ENCODE results near the gene ANAPC7. TPM values are rescaled to one million over a fixed set of nuclear protein-coding genes. Genes with fewer than 3 reads are reported as not detected.
"Not testable (repeated sequence)": the region's sequence is repeated elsewhere in the genome, so short reads cannot be mapped to it uniquely, and the experiment has no call there.

Gene ANAPC7
- polyA plus RNA-seq, 1 donor = 57.0 TPM

DNA sequence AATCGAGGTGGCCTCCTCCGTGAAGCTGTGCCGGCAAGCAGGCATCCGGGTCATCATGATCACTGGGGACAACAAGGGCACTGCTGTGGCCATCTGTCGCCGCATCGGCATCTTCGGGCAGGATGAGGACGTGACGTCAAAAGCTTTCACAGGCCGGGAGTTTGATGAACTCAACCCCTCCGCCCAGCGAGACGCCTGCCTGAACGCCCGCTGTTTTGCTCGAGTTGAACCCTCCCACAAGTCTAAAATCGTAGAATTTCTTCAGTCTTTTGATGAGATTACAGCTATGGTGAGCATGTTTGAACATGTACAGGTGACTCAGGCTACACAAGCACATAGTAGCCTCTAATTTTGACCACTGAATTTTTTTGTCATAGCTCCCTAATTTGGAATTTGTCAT is 62.8 kb downstream of the ANAPC7 start:
- H3K36me3 ChIP-seq (ENCODE audit: control insufficient read depth, insufficient read depth, low read length) = peaks cover 96% of the 10 kb centered on the region
- no peaks in the 10 kb centered on the region for H3K4me1 ChIP-seq (ENCODE audit: control insufficient read depth, insufficient read depth, low read length)
- H3K4me3 ChIP-seq (ENCODE audit: low read length) = no peak overlapping the region
- DNase-seq = no peak
- H3K27ac ChIP-seq (ENCODE audit: low read length) = no peak overlapping the region
- WGBS (ENCODE audit: insufficient coverage, low lambda C conversion rate) = 83% methylated on average over 1 of the region's 18 CpGs
- H3K27me3 ChIP-seq (ENCODE audit: control insufficient read depth, insufficient read depth, low read length) = no peaks in the 10 kb centered on the region
- H3K9me3 ChIP-seq (ENCODE audit: control insufficient read depth, low read depth, low read length) = no peaks in the 10 kb centered on the region

GRCh38 chr12:110340261-110340660 is 63.2 kb downstream of the ANAPC7 start:
- no CpG with 5 or more reads among the region's 8 CpGs for WGBS (ENCODE audit: insufficient coverage, low lambda C conversion rate)
- H3K36me3 ChIP-seq (ENCODE audit: control insufficient read depth, insufficient read depth, low read length) = peaks cover 96% of the 10 kb centered on the region
- not testable (repeated sequence) for H3K27ac ChIP-seq (ENCODE audit: low read length); DNase-seq; H3K4me3 ChIP-seq (ENCODE audit: low read length); H3K27me3 ChIP-seq (ENCODE audit: control insufficient read depth, insufficient read depth, low read length); H3K4me1 ChIP-seq (ENCODE audit: control insufficient read depth, insufficient read depth, low read length); H3K9me3 ChIP-seq (ENCODE audit: control insufficient read depth, low read depth, low read length)

DNA sequence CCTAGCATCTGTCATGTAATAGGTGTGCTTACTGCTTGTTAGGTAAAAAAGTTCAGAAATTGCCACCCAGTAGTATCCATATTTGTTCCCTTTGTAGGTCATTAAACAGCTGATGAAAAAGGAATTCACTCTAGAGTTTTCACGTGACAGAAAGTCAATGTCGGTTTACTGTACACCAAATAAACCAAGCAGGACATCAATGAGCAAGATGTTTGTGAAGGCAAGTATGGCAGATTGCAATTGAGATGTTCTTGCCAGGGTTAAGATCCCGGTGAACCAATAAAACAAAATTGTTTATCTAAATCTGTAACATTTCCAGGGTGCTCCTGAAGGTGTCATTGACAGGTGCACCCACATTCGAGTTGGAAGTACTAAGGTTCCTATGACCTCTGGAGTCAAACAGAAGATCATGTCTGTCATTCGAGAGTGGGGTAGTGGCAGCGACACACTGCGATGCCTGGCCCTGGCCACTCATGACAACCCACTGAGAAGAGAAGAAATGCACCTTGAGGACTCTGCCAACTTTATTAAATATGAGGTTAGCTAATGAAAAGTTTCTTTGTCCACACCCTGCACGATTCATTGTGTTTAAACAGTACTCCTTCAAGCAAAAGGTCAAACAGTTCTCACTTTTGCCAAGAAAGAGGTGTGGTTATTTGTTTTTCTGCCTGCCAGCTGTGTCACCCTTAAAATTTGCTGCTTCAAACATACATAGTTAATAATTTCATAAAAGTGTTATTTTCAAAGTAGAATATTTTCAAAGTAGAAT is 64.1 kb downstream of the ANAPC7 start:
- H3K9me3 ChIP-seq (ENCODE audit: control insufficient read depth, low read depth, low read length) = no peaks in the 10 kb centered on the region
- no peaks in the 10 kb centered on the region for H3K4me1 ChIP-seq (ENCODE audit: control insufficient read depth, insufficient read depth, low read length)
- no CpG with 5 or more reads among the region's 8 CpGs for WGBS (ENCODE audit: insufficient coverage, low lambda C conversion rate)
- no peak overlapping the region for H3K27ac ChIP-seq (ENCODE audit: low read length)
- no peak for DNase-seq
- H3K36me3 ChIP-seq (ENCODE audit: control insufficient read depth, insufficient read depth, low read length) = peaks cover 96% of the 10 kb centered on the region
- H3K27me3 ChIP-seq (ENCODE audit: control insufficient read depth, insufficient read depth, low read length) = no peaks in the 10 kb centered on the region
- H3K4me3 ChIP-seq (ENCODE audit: low read length) = no peak overlapping the region

GRCh38 chr12:110338754-110339153 is 64.8 kb downstream of the ANAPC7 start:
- 92% methylated on average over 2 of the region's 3 CpGs for WGBS (ENCODE audit: insufficient coverage, low lambda C conversion rate)
- DNase-seq = no peak
- H3K27ac ChIP-seq (ENCODE audit: low read length) = no peak overlapping the region
- no peaks in the 10 kb centered on the region for H3K4me1 ChIP-seq (ENCODE audit: control insufficient read depth, insufficient read depth, low read length)
- no peak overlapping the region for H3K4me3 ChIP-seq (ENCODE audit: low read length)
- no peaks in the 10 kb centered on the region for H3K9me3 ChIP-seq (ENCODE audit: control insufficient read depth, low read depth, low read length)
- H3K36me3 ChIP-seq (ENCODE audit: control insufficient read depth, insufficient read depth, low read length) = peaks cover 96% of the 10 kb centered on the region
- no peaks in the 10 kb centered on the region for H3K27me3 ChIP-seq (ENCODE audit: control insufficient read depth, insufficient read depth, low read length)

DNA sequence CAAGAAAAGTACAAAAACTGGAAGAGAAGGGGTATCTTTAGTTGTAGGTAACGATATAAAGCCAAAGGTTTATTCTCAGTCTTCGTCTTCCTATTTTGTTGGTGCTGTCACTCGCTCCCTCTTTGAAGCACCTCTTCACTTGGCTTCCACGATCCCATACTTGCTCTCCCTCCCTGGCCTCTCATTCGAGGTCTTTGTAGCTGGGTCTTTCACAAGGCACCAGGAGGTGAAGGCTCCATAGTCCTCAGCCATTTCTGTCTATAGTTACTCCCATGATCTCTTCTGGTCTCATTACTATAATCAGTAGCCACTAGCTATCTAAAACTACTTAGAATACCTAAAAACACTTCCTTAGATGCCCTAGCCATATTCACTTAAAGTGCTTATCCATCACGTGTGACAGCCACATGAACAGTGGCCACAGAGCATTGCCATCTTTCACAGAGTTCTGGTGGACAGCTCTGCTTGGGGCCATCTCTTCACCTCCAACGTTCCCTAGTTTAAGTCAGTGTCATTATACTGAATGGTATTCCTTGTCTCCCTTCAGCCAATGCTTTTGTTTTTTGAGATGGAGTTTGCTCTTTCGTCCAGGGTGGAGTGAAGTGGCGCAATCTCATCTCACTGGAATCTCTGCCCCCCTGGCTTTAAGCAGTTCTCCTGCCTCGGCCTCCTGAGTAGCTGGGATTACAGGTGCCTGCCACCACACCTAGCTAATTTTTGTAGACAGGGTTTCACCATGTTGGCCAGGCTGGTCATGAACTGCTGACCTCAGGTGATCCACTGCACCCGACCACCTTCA is 65.4 kb downstream of the ANAPC7 start:
- Histone ChIP-seq H3K27me3 (ENCODE audit: control insufficient read depth, insufficient read depth, low read length) (no peaks in the 10 kb centered on the region), H3K9me3 (ENCODE audit: control insufficient read depth, low read depth, low read length) (no peaks in the 10 kb centered on the region), H3K36me3 (ENCODE audit: control insufficient read depth, insufficient read depth, low read length) (peaks cover 96% of the 10 kb centered on the region), H3K4me1 (ENCODE audit: control insufficient read depth, insufficient read depth, low read length) (no peaks in the 10 kb centered on the region), H3K4me3 (ENCODE audit: low read length) (no peak overlapping the region), H3K27ac (ENCODE audit: low read length) (no peak overlapping the region)
- DNase-seq = no peak
- 100% methylated on average over 4 of the region's 11 CpGs for WGBS (ENCODE audit: insufficient coverage, low lambda C conversion rate)

- no peak overlapping the region for H3K27ac ChIP-seq (ENCODE audit: low read length)
- H3K9me3 ChIP-seq (ENCODE audit: control insufficient read depth, low read depth, low read length) = no peaks in the 10 kb centered on the region
- no peak for DNase-seq
- peaks cover 90% of the 10 kb centered on the region for H3K36me3 ChIP-seq (ENCODE audit: control insufficient read depth, insufficient read depth, low read length)
- no peaks in the 10 kb centered on the region for H3K27me3 ChIP-seq (ENCODE audit: control insufficient read depth, insufficient read depth, low read length)
- no peak overlapping the region for H3K4me3 ChIP-seq (ENCODE audit: low read length)
- no peaks in the 10 kb centered on the region for H3K4me1 ChIP-seq (ENCODE audit: control insufficient read depth, insufficient read depth, low read length)
- WGBS (ENCODE audit: insufficient coverage, low lambda C conversion rate) = no CpG with 5 or more reads among the region's 4 CpGs
Observed at GRCh38 chr12:110335481-110336045, 67.9 kb downstream of the ANAPC7 start.

- Histone ChIP-seq H3K4me1 (ENCODE audit: control insufficient read depth, insufficient read depth, low read length) (no peaks in the 10 kb centered on the region), H3K9me3 (ENCODE audit: control insufficient read depth, low read depth, low read length) (no peaks in the 10 kb centered on the region), H3K27ac (ENCODE audit: low read length) (no peak overlapping the region), H3K36me3 (ENCODE audit: control insufficient read depth, insufficient read depth, low read length) (peaks cover 83% of the 10 kb centered on the region), H3K27me3 (ENCODE audit: control insufficient read depth, insufficient read depth, low read length) (no peaks in the 10 kb centered on the region), H3K4me3 (ENCODE audit: low read length) (no peak overlapping the region)
- DNase-seq = no peak
Observed at GRCh38 chr12:110333201-110333600, 70.3 kb downstream of the ANAPC7 start.

- H3K36me3 ChIP-seq (ENCODE audit: control insufficient read depth, insufficient read depth, low read length) = peaks cover 82% of the 10 kb centered on the region
- no peak for DNase-seq
- H3K4me1 ChIP-seq (ENCODE audit: control insufficient read depth, insufficient read depth, low read length) = no peaks in the 10 kb centered on the region
- no peak overlapping the region for H3K4me3 ChIP-seq (ENCODE audit: low read length)
- H3K9me3 ChIP-seq (ENCODE audit: control insufficient read depth, low read depth, low read length) = no peaks in the 10 kb centered on the region
- H3K27me3 ChIP-seq (ENCODE audit: control insufficient read depth, insufficient read depth, low read length) = no peaks in the 10 kb centered on the region
- no peak overlapping the region for H3K27ac ChIP-seq (ENCODE audit: low read length)
Observed at GRCh38 chr12:110330544-110330943, 73.0 kb downstream of the ANAPC7 start.

DNA sequence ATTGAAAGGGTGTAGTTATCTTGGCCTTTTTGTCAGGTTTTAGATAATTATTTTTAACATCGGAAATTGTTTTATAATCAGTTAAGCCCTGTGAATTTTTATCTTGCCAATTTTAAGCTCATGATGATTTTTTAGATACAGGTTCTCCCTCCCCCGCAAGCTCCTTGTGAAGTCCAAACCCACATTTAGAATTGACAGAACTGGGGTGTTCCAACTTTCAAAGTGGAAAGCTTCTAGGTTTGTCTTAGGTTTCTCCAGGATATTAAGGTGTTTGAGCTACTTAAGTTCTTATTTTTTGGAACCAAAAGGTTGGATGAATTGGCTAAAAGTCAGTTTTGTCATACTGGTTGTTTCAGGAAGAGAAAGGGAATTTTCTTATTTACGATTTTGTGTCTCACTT is 73.4 kb downstream of the ANAPC7 start:
- H3K36me3 ChIP-seq (ENCODE audit: control insufficient read depth, insufficient read depth, low read length) = peaks cover 79% of the 10 kb centered on the region
- no peak overlapping the region for H3K4me3 ChIP-seq (ENCODE audit: low read length)

GRCh38 chr12:110329710-110330109 is 73.8 kb downstream of the ANAPC7 start:
- H3K4me1 ChIP-seq (ENCODE audit: control insufficient read depth, insufficient read depth, low read length) = no peaks in the 10 kb centered on the region
- no peak for DNase-seq
- H3K9me3 ChIP-seq (ENCODE audit: control insufficient read depth, low read depth, low read length) = no peaks in the 10 kb centered on the region
- H3K27ac ChIP-seq (ENCODE audit: low read length) = no peak overlapping the region
- H3K4me3 ChIP-seq (ENCODE audit: low read length) = no peak overlapping the region
- H3K27me3 ChIP-seq (ENCODE audit: control insufficient read depth, insufficient read depth, low read length) = no peaks in the 10 kb centered on the region
- WGBS (ENCODE audit: insufficient coverage, low lambda C conversion rate) = no CpG with 5 or more reads among the region's 4 CpGs
- peaks cover 76% of the 10 kb centered on the region for H3K36me3 ChIP-seq (ENCODE audit: control insufficient read depth, insufficient read depth, low read length)

More for the DNA sequence above, 73.4 kb downstream of the ANAPC7 start:
- no peak for DNase-seq
- Histone ChIP-seq H3K27ac (ENCODE audit: low read length) (no peak overlapping the region), H3K9me3 (ENCODE audit: control insufficient read depth, low read depth, low read length) (no peaks in the 10 kb centered on the region), H3K27me3 (ENCODE audit: control insufficient read depth, insufficient read depth, low read length) (no peaks in the 10 kb centered on the region), H3K4me1 (ENCODE audit: control insufficient read depth, insufficient read depth, low read length) (no peaks in the 10 kb centered on the region)
- 67% methylated on average over 1 of the region's 3 CpGs for WGBS (ENCODE audit: insufficient coverage, low lambda C conversion rate)

All from large intestine (tissue), 3 donors.